ENCODE measurements around the gene KIF22.
"Not testable (repeated sequence)": the region's sequence is repeated elsewhere in the genome, so short reads cannot be mapped to it uniquely, and the experiment has no call there.

Gene KIF22

DNA sequence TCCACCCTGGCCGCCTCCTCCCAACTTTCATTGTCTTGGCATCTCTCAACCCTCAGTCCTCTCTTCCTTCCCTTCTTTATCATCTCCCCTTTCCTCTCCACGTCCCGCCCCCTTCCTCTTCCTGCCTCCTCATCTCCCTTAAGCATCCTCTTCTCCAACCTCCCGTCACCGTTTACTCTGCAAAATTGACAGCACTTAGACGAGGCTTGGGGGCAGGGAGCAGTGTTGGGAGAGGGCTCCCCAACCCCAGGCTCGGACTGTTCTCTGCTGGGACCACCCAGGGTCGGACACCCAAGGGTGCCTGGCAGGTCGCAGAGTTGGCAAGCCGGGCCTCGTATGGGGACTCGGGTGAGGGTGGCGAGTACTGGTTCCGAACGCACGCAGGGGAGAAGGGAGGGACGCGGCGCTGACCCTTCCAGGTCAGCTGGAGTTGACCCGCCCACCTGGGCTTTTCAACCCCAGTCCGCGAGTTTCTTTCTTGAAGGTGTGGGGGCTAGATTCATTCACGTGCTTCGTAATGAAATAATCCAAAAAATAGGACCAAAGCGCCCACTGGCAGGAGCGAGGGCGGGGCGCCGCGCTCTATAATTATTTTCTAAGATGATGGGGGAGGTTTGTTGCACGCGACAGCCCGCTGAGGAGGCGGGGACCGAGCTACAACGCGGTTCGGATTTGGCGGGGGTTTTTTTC, 24.6 kb downstream of the KIF22 start:
- ATAC-seq (no peak), DNase-seq (peak; percentile 59)

DNA sequence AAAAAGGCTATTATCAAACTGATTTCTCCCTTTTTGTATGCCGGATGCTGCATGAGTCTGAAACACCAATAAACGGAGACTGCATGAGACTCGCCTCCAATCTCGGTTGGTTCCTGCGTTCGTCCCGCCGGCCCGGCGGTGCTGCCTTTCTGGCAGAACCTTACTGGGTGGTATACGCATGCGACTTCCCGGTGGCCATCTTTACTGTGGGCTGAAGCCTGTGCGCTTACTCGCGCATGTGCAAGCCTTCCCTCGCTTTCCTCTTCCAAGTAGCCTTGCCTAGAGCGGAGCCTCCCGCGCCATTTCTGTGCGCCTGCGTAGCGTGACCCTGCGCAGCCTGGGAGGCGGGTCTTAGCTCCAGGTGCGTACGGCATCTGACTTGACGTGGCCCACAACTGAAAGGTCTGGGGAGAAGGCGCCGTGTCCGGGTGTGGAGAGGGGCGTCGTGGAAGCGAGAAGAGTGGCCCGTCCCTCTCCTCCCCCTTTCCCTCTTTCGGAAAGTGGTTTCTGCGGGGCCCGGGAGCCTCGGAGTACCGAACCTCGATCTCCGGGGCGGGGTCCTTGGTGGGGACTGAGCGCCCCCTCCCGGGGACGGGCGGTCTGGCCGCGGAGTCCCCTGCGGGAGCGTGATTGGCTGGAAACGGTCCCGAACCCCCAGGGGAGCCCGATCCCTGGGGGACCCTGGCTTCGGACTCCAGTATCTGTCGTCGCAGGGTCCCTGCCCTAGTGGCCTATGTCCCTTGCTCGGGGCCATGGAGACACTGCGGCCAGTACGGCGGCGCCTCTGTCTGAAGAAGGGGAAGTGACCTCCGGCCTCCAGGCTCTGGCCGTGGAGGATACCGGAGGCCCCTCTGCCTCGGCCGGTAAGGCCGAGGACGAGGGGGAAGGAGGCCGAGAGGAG, 25.5 kb downstream of the KIF22 start, which contains the start of gene PAGR1:
TSS of gene PAGR1 (plus strand) at position 360 of the 901 bp plus-strand sequence. CDS start at position 734, 374 bp downstream.
- DNase-seq (peak; percentile 97), ATAC-seq (peak; percentile 73)

DNA sequence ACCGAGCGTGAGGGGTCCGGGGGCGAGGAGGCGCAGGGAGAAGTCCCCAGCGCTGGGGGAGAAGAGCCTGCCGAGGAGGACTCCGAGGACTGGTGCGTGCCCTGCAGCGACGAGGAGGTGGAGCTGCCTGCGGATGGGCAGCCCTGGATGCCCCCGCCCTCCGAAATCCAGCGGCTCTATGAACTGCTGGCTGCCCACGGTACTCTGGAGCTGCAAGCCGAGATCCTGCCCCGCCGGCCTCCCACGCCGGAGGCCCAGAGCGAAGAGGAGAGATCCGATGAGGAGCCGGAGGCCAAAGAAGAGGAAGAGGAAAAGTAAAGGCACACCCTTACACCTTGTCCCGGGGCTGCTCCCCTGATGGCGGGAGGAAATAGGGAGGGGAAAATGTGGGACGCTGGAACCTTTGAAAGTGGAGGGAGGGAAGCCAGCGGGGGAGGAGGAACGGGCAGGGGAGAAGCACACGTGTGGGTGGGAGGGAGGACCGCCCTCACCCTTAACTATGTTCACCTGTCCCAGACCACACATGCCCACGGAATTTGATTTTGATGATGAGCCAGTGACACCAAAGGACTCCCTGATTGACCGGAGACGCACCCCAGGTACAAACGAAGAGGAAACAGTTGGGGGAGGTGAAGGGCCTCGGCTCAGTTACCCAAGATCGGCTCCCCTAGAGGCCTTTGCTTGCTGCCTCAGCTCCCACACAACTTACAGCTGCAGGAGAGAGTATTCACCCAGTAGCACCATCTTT, 26.3 kb downstream of the KIF22 start:
- ATAC-seq, result peak; percentile 33
- peak; percentile 72 for DNase-seq

DNA sequence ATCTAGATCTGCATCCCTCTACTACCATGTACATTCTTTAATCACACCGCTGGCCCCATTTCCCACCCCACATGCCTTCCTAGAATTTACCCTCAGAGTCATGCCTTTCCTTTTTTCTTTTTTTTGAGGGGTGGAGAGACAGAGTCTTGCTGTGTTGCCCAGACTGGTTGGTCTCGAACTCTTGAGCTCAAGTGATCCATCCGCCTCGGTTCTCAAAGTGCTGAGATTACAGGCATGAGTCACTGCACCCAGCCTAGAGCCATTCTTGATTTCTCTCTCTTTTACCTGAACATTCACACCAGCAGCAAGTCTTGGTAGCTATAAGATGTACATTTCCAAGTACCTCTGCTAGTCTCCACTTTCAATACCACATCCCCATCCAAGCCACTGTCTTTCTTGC, 27.5 kb downstream of the KIF22 start:
- no peak for DNase-seq
- ATAC-seq, result no peak

DNA sequence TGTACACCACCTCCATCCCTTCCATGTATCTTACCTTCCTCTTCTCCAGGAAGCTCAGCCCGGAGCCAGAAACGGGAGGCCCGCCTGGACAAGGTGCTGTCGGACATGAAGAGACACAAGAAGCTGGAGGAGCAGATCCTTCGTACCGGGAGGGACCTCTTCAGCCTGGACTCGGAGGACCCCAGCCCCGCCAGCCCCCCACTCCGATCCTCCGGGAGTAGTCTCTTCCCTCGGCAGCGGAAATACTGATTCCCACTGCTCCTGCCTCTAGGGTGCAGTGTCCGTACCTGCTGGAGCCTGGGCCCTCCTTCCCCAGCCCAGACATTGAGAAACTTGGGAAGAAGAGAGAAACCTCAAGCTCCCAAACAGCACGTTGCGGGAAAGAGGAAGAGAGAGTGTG, 29.0 kb downstream of the KIF22 start:
- ATAC-seq (no peak), DNase-seq (no peak)

DNA sequence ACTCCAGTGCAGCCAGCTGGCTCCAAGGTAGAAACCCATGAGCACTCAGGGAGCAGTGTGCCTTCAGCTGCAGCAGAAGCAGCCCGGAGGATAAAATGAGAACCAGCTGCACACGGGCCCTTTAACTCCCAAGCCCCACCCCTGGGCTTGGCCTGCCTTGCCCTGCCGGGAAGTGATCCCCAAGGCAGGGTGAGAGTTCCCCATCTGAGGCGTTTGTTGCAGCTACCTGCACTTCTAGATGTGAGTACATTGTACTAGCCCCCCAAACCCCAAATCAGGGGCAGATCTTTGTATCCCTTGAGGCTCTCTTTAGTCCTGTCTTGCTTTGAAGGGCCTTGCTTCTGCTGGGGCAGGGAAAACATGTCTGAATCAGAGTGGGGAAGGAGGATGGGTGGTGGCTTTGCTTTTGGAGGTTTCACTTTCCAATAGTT, 29.7 kb downstream of the KIF22 start, which contains the start of gene MVP:
TSS of gene MVP (plus strand) at position 192 of the 431 bp plus-strand sequence. CDS start 10,088 bp downstream, outside the sequence.
- ATAC-seq (peak; percentile 21), DNase-seq (peak; percentile 59)

DNA sequence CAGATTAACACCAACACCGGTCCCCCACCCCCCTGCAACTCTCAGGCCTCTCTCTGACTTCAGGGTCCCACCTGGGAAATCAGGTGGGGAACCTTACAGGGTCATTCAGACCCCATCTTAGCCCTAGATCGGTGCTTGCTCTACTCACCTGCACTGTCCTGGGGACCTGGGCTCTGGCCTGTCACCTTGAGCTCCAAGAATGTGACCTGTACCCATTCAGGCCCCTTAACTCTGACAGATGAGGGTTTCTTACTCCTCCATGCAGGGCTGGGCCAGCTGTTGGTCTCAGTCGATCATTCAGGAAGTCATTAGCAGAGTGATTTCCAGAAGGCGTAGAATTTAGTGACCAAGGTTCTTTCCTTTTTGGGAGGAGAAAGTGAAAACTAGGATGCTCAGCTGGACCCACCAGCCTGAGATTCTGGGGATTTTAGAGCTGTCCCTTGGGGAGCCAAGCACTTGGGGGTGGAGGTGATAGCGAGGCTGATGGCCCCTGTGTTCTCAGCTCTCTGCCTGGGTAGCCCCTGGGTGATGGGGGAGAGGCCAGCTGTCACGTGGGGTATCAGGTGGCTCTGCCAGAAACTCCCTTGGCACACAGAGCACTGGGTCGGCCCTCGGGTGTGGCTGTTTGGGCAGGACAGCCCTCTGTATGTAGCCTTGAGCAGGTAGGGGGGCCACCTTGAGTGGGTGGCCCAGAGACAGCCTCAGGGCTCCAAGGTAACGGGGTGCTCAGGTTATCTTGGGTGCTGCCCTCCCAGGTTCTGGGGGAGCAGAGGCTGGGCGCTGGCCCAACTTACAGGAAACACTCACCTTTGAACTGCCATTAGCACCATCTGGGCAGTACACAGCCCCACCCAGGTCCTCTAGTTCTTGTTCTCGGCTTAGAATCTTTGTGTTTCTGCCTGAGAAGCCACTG, 30.4 kb downstream of the KIF22 start:
- ATAC-seq (peak; percentile 20), DNase-seq (peak; percentile 67)

DNA sequence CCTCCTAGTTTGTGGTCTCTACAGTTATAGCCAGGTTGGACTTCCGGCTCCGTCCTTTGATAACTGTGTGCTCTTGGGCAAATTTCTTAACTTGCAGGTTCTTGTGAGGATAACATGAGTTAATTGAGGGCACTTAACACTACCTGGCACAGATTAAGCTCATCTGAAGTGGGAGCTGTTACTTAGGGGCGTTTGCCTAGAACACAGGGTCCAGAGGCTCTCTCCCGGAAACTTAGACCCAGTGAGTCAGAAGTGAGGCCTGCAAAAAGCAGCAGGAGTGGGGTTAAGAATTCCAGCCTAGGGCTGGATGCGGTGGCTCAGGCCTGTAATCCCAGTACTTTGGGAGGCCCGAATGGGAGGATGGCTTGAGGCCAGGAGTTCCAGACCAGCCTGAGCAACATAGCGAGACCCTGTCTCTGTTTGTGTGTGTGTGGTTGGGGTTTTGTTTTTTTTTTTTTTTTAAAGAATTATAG, 31.1 kb downstream of the KIF22 start:
- DNase-seq, result no peak
- ATAC-seq, result no peak

DNA sequence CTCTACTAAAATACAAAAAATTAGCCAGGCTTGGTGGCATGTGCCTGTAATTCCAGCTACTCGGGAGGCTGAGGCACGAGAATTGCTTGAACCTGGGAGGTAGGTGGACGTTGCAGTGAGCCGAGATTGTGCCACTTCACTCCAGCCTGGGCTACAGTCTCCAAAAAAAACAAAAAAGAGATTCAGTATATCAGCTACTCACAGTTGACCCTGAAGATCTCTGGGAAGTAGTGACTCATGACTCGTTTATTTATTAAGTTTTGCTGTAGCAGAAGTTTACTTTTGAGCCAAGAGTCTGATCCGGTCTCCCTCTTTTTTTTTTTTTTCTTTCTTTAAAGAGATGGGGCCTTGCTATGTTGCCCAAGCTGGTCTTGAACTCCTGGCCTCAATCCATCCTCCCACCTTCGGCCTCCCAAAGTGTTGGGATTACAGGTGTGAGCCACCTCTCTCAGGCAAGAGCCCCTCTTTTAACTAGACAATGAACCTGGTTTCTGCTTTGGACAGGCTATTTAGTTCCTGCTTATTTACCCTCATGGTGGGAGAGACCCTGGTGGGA, 34.1 kb downstream of the KIF22 start:
- ATAC-seq (no peak), DNase-seq (no peak)

DNA sequence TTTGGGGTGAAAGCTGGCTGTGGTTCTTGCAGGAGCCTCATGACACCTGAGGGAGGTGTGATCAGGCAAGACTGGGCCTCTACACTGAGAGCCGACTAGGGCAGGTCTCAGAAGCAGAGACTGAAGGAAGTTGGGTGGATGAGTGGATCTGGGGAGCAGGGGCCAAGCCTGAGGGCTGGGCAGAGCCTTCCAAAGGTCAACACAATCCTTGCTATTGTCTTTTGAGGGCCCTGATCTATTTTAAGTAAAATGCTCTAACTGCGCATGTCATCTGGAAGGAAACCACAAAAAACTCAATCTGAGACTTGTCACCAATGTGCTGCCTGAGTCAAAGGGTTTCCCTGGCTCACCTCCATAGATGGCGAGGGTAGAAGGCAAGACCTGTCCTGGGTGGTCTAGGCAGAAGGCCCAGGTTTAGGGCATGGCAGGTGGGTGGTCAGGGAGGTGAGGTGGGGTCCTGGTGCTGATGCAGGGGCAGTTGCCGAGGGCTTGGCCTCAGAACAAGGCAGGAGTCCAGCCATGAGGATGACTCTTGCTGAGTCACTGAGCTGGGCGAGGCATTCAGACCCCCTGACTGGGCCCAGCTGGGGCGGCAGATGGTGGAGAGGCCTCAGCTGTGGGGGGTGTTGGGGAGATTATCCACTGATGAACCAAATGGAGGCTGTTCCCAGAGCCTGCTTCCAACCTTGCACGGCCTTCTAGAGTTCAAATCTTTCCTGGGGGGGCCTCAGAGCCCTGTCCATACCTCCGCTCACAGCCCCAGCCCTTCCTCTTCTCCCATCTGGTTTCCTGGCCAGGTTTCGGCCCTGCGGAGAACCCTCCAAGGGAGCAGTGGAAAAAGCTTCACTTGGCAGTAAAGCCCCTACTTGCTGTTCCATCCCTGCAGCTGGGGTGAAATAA, 34.8 kb downstream of the KIF22 start:
- peak; percentile 57 for DNase-seq
- peak; percentile 70 for ATAC-seq

DNA sequence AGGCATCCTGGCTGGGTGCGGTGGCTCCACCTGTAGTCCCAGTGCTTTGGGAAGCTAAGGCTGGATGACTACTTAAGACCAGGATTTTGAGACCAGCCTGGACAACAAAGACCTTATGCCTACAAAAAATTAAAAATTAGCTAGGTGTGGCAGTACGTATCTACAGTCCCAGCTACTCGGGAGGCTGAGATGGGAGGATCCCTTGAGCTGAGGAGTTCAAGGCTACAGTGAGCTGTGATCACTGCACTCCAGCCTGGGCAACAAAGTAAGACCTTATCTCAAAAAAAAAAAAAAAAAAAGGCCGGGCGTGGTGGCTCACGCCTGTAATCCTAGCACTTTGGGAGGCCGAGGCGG, 35.8 kb downstream of the KIF22 start:
- no peak for DNase-seq
- no peak for ATAC-seq

DNA sequence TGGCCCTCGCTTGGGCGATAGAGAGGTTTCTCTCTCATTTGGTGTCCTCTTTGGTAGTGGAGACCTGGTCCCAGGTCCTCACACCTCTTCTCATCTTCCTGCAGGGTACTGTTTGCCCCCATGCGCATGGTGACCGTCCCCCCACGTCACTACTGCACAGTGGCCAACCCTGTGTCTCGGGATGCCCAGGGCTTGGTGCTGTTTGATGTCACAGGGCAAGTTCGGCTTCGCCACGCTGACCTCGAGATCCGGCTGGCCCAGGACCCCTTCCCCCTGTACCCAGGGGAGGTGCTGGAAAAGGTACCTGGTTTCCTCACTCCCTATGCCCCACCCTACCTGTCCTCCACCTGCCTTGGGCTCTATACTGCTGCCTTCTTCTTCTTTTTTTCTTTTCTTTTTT, 40.2 kb downstream of the KIF22 start:
- ATAC-seq (no peak), DNase-seq (no peak)

DNA sequence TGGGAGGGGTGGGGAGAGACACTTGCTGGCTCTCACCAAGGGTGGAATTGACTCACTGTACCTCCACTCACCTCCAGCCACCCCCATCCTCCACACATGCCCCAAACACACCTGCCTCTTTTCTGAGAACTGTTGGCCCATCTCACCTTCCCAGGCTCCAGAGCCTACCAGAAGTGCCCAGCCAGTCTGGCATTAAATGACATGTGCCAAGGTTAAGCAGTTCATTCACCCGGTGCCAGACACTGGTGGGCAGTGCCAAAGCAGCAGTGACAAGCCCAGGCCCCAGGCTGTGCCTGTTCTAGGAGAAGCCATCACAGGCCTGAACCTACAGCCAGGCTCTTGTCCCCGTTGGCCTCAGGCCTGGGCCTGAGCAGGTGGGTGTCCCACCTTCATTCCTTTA, 40.9 kb downstream of the KIF22 start:
- no peak for DNase-seq
- no peak for ATAC-seq

DNA sequence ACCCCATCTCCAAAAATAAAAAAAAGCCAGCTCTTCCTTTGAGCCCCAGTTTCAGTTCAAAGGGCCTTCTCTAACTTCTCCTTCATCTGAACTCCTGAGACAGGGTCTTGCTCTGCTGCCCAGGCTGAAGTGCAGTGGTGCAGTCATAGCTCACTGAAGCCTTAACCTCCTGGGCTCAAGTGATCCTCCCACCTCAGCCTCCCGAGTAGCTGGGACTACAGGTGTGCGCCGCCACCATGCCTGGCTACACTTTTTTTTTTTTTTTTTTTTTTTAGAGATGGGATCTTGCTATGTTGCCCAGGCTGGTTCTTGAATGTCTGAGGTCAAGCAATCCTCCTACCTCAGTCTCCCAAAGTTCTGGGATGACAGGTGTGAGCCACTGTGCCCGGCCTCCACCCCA, 42.7 kb downstream of the KIF22 start:
- ATAC-seq, DNase-seq: not testable (repeated sequence)

DNA sequence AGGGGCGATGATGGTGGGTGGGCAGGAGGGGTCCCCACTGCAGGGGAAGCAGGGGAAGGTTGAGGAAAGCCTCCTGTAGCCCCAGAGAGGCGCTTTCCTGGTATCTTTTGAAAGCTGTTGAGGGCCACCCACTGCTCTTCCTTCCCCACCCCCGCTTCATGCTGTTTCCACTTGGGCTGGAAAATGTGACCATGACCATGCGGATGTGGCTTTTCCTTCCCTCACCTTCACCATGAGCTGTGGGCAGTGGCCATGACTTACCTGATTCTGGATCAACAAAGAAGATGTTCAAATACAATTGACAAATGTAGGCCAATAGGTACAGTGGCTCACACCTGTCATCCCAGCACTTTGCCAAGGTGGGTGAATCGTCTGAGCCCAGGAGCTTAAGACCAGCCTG, 43.5 kb downstream of the KIF22 start:
- ATAC-seq, result no peak
- DNase-seq, result no peak

DNA sequence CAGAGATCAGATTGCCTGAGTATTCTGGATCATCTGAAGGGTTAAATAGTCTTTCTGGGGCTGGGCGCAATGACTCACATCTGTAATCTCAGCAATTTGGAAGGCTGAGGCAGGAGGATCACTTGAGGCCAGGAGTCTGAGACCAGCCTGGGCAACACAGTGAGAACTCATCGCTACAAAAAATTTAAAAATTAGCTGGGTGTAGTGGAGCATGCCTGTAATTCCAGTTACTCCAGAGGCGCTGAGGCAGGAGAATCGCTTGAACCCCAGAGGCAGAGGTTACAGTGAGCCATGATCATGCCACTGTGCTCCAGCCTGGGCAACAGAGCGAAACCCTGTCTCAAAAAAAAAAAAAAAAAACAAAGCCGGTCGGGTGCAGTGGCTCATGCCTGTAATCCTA, 45.4 kb downstream of the KIF22 start:
- DNase-seq (no peak), ATAC-seq (no peak)

DNA sequence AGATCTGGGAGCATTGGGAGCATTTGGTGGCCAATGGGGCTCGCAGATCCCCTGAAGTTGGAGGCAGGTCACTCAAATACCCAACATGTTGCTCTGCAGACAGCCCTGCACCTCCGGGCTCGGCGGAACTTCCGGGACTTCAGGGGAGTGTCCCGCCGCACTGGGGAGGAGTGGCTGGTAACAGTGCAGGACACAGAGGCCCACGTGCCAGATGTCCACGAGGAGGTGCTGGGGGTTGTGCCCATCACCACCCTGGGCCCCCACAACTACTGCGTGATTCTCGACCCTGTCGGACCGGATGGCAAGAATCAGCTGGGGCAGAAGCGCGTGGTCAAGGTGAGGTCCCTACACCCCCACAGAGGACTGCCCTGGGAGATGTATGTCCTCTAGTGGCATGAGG, 46.1 kb downstream of the KIF22 start:
- ATAC-seq (no peak), DNase-seq (no peak)

DNA sequence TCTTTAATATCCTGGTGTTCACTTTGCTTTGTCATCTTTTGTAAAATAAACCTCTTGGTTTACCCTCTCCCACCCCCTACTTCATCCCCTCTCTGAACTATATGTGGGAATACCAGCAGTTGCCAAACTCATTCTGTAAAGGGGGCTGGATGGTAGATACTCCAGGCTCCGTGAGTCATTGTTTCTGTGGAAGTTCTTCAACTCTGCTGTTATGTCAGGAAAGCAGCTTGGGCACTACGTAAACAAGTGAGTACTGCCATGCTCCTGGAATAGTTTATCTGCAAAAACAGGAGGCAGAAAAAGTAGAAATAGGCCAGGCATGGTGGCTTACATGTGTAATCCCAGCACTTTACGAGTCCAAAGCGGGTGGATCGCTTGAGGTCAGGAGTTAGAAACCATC, 47.3 kb downstream of the KIF22 start:
- ATAC-seq, result no peak
- no peak for DNase-seq

DNA sequence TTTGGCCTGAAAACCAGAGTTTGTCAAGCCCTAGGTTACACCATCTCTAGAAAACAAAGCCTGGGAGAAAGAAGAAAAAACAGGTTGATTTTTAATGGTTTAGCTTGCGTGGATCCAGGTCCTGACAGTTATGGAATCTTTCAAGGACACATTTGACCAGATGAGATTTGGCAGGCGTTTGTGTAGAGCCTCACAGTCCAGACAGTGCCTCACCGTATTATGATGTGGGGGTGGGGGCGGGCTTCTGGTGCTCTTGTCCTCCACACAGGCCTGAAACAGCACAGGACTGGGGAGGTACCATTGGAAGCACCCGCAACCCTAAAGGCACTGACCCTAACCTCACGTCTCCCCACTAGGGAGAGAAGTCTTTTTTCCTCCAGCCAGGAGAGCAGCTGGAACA, 49.3 kb downstream of the KIF22 start:
- no peak for DNase-seq
- no peak for ATAC-seq

DNA sequence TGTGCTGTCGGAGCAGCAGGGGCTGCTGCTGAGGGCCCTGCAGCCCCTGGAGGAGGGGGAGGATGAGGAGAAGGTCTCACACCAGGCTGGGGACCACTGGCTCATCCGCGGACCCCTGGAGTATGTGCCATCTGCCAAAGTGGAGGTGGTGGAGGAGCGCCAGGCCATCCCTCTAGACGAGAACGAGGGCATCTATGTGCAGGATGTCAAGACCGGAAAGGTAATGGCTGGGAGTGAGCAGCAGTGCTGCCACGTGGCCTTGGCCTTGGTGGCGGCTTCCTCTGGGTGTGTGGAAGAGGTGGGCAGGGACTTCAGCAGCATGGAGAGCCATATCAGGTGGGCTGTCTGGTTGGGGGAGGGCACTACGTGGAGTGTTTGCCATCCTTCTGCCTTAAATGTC, 49.7 kb downstream of the KIF22 start:
- ATAC-seq, result no peak
- no peak for DNase-seq
